NCI-H1105 treated with DMSO at 0.1 percent for 48 hours (cell line): ENCODE data around the gene ADAMTSL2.

ENCODE experiments used
- DNase-seq: peaks from one replicate; lab custom pipeline; 2025; lab: John Stamatoyannopoulos, UW

Gene ADAMTSL2

DNA sequence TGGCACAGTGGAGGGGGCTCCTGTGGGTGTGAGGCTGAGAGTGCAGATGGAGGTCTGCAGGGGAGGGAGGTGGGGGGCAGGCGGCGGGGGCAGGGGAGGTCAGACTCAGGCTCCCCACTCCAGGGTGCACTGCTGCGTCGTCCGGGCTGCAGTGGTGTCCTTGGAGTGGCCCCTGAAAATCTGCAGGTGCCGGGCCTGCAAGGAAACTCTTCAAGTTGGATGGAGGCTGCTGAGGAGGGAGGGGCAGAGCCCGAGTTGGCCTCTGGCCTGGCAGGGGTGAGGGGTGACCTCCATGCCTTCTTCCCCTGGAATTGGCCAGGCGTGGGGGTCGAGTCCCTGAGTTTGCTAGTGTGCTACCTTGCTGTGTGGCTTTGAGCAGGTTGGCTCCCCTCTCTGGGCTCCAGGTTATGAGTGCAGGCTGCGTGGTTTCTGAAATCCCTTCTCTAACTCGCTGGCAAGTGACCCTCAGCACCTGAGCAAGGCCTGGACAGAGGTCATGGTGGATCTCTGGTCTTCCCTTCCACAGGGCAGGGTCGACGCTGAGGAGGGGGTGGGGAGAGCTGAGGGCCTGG is 888 bp downstream of the ADAMTSL2 start:
- DNase-seq: no peak

DNA sequence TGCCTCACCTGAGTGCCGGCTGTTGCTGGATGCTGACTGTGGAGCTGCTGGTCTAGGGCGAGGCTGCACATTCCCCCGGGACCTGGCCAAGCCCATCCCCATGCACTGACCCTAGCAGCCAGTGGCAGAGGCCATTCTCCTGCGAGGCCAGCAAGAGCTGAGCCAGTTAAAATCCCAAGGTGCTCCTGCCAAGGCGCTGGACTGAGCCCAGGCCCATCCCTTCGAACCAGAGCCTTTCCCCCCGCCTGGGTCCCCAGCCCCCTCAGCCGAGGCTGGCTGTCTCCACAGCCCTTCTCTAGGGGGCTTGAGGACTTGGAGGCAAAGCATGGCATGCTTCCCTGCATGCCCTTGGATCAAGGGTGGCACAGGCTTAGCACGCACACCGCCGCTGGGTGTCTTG is 1.6 kb downstream of the ADAMTSL2 start:
- DNase-seq: no peak

DNA sequence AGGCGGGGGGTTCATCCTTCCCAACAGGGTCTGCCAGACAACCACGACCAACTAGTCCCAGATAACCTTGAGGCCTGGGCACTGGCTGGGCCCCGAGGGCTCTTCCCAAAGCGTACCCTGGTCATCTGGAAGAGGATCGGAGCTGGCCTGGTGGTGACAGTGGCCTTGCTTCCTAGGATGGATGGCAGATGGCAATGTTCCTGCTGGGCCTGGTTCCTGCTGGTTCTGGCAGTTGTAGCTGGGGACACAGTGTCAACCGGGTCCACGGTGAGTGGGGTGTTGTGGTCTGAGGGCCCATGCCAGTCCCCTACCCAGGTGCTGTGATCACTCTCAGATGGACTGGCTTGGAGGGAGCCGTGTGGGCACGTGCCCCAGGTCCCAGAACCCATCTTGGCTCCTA is 2.0 kb downstream of the ADAMTSL2 start:
- no peak for DNase-seq

DNA sequence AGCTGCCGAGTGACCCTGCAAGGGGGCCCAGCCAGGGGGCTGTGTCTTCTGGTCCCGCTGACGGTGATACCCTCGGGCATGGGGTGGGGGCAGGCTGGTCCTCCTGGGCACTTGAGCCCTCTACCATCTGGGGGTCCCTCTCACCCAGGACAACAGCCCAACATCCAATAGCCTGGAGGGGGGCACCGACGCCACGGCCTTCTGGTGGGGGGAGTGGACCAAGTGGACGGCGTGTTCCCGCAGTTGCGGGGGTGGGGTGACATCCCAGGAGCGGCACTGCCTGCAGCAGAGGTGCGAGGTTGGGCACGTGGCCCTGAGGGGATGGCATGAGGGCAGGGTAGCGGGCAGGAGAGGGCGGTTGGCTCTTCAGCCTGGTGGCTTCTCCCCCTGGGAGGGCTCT is 2.8 kb downstream of the ADAMTSL2 start:
- no peak for DNase-seq

DNA sequence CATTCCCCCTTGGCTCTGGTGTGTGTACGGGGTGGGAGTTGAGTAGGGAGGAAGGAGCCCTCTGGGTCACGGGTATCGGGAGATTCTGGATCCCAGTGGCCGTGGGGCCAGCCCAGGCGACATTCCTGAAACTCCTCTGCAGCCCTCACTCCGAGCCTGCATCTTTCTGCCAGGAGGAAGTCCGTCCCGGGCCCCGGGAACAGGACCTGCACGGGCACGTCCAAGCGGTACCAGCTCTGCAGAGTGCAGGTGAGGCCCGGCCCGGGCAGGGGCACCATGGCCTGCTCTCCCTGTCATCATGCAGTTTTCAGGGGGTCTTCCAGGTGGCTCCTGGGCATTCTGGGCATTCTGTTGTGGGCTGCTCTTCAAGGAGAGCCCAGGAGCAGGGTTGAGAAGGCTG is 3.7 kb downstream of the ADAMTSL2 start:
- DNase-seq: no peak

DNA sequence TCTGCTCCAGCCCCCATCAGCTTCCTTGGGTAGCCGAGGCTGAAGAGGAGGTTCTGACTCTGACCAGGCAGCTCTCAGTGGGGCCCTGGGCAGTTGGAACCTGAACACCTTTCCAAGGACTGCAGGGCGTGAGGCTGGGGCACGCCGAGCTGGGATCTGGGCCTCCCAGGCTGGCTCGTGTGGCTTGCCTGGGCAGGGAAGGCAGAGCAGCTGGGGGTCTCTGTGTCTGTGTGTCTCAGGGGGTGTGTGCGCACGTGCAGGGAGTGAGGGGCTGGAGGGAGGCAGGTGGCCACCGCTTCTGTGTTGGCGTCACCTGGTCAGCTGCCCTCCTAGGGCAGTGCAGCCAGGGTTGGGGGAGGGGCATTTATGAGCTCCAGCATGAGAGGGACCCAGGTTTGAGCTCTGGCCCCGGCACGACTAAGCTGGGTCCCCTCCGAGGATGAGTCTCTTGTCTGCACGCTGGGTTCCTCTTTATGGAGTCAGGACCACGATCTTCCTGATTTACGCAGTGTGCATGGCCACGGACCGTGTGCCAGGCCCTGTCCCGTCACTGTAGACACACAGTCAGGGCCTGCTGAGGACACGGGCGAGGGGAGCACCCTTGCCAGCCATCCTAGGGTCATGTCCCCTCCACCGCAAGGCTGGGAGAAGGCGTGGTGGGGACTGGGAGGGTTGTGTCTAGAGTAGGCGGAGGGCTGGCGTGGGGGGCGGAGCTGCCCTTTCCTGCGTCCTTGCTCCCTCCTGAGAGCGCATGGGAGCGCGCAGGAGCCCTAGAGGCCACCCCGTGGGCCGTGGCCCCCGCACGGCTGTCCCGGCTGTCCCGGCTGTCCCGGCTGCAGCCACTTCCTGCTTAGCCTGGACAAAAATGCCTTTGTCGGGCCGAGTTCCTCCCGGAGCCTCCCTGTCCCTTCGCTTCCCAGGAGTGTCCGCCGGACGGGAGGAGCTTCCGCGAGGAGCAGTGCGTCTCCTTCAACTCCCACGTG is 4.6 kb downstream of the ADAMTSL2 start:
- DNase-seq: no peak

DNA sequence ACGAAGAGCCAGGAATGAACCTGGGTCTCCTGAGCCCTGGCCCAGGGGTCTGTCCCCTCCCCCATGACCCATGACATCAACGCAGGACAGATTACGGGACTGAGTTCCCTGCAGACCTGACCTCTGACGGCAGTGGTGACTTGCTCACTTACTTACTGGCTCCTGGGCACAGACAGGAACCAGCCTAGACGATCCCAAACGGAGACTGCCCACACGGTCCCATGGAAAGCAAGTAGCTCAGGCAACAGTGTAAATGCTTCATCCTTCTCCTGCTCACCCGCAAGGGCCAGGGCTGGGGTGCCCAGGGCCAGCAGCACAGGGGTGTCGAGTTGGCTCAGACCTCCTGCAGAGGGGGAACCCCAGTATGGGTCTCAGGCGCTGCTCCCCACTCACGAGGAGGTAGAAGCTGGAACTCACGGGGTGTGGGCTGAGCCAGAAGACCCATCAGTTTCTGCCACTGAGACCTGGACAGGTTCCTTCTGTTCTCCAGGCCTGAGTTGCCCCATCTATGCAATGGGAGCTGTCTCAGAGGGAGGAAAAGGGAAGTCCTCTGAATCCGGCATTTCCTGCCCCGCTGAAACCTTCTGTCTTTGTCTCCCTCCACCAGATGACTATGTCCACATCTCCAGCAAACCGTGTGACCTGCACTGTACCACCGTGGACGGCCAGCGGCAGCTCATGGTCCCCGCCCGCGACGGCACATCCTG is 5.6 kb downstream of the ADAMTSL2 start:
- no peak for DNase-seq

DNA sequence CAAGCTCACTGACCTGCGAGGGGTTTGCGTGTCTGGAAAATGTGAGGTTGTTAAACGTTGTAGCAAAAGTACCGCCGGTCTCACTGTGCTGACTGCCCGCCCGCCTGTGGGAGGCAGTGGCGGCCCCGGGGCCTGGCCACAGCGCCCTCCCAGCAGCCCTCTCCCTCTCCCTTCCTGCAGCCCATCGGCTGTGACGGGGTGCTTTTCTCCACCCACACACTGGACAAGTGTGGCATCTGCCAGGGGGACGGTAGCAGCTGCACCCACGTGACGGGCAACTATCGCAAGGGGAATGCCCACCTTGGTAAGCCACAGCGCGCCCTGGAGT is 6.2 kb downstream of the ADAMTSL2 start:
- DNase-seq: no peak

DNA sequence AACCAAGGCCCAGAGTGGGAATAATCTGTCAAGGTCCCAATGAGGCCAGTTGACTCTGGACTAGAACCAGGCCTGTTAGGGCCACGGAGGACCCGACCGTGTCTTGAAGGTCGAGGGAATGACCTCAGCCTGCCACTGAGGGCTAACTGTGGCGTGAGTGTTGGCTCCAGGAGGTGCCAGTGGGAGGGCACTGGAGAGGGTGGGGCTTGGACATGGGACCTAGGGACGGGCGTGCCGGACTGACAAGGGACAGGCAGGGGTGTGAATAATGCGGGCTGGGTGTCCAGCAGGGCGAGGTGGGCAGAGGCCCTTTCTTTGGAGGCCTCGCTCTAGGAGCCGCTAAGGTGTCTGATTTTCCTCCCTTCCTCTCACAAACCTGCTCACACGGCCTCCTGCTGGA is 7.5 kb downstream of the ADAMTSL2 start:
- no peak for DNase-seq

DNA sequence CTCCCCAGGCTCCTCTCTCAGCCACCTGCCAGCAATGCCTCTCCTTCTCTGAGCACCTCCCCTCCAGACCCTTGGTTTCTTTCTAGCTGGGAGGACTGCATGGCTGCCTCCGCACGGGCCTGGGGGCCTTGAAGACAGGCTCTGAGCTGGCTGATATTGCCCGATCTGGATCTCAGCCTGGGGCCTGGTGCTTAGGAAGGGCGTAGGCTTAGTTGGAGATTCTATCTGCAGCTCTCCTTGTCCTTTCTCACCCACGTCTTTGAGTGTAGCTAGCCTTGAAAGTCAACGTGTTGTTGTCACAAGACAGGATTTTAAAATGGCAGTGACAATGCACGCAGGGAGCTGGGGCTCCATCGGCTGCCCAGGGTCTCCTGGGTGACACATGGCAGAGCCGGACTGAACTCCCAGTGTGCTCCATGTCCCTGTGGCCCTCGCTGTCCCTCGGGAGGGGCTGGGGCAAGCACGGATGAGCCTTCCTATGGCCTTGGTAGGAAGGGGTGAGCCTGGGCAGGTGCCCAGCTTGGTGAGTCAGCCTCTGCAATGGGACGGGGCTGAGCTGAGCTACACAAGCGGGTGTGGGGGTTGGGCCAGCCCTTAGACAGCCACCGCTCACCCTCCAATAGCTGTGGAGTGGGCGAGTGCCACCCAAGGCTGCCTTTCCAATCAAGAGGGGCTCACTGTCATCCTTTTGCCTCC is 9.4 kb downstream of the ADAMTSL2 start:
- no peak for DNase-seq

DNA sequence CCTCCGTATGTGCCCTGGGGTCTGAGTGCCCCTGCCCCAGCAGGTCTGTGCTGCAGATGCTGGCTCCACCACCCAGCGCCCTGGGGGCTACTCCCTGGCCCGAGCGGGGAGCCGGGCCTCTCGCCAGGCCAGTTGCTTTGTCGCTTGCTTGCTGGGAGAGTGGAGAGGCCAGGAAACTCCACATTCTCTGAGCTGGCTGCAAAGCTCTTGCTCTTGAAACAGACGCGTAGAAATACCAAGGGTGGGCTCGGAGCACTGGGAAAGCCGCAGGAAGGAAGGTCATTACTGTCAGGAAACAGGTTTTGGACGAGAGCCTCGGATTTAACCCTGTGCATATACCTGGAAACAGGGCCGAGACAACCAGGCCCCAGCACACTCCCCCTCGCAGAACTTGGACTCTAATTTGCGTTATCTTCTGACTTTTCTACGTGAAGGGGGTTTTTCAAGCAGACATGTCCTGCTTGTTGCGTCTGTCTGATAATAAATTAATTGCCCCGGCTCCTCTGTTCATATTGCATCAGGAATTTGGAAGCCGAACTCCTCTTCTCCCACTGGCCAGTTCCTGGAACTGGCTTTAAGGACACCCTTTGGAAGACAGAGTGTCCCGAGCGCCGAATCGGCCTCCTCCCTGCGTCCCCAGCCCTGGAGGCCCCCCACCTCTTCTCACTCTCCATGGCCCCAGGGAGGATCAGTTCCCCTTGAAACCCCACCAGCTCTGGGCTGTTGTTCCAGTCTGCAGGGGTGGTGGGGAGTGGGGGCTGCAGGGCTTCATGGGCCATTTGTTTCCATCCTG is 11.2 kb downstream of the ADAMTSL2 start:
- DNase-seq: no peak

DNA sequence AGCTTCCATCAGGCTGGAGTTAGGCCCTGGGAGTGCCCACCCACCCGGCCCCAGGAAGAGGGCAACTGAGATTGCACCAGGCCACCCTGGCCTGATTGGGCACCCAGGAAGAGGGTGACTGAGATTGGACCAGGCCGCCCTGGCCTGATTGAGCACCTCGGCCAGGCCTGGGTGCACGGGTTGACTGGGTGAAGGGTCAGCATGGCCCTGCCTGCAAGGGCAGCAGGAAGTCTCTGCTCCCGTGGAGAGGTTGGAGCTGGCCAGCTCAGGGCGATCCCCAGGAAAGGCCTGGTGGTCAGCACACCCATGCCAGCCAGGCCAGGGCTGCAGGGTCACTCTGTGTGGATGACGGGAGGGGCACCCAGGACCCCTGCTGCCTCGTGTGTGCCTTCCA is 11.8 kb downstream of the ADAMTSL2 start:
- DNase-seq: no peak

DNA sequence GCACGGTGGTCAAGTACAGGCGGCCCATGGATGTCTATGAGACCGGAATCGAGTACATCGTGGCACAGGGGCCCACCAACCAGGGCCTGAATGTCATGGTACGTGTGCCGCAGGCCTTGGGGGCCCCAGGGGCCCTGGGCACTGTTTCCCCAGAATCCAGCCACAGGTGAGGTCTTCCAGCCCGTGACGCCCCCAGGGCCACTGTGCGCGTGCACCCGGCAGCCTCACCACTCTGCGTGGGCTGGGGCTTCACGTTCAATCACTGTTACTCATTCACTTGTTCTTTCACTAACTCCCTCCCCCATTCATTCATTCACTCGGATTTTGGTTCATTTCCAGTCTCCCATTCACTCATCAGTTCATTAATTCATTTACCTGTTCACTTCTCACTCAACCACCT is 12.6 kb downstream of the ADAMTSL2 start:
- DNase-seq: no peak

DNA sequence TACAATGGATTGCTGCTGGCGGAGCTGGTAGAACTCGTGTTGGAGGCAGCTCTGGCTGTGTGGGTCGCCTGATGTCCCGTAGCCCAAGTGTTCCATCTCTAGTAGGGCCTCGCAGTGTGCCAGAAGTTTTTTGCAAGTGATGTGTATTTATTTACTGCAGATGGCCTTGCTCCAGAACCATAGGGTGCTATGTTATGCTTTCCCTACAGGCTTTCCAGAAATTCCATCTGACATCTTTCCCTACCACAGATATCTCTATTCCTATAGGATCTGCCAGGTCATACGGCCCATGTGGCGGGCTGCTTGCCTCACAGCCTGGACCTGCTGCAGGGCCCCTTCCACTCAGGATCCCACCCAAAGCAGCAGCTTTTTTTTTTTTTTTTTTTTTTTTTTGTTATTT is 16.9 kb downstream of the ADAMTSL2 start:
- DNase-seq: no peak

DNA sequence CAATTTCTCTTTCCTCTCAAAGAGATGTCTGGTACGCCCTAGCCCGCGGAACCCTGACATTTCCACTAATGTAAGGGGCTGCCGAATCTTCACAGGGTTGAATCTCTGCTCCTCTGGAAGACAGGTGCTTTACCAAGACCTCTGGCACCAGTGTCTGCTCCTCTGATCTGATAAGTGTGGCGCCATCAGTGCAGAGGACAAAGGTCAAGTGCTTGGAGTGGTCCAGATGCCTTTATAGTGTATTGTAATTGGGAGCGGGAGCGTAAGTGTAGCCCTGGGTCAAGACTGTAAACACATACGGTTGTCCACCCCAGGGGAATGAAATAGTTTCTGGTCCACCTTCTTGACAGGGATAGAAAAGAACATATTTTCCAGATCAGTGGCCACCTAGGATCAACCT is 17.7 kb downstream of the ADAMTSL2 start:
- no peak for DNase-seq

DNA sequence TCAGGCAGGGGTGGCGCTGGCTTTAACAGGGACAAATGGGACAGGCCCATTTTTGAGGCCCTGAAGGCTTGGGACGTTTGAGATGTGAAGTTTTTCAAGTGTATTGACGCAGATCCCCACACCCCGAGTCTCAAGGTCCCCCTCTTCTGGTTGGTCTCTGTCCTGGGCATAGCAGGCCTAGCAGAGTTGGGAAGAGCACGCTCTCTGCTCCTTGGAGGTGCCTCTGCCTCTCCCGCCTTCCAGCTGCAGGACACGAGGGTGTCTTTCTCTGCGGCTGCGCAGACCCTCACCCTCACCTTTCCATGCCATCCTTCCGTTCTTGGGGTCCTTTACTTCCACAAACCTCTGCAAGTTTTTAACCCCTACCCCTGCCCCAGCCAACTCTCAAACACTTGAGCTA is 18.6 kb downstream of the ADAMTSL2 start:
- no peak for DNase-seq

DNA sequence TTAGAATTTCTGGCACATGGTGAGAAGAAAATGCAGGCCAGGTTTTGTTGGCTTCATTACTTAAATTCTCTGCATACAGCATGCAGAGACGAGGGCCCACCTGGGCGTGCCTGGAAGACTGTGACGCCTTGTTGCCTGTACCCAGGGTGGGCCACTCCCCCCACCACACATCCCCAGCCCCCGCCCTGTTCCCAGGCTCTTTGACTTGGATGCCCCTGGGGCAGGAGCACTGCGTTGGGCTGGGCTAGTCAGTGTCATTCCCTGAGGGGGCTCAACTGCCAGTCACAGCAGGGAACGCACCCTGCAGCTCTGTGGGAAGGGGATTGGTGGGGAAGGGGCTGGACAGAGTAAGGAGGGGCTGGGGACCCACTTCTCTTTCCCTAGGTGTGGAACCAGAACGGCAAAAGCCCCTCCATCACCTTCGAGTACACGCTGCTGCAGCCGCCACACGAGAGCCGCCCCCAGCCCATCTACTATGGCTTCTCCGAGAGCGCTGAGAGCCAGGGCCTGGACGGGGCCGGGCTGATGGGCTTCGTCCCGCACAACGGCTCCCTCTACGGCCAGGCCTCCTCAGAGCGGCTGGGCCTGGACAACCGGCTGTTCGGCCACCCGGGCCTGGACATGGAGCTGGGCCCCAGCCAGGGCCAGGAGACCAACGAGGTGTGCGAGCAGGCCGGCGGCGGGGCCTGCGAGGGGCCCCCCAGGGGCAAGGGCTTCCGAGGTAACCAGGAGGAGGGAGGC is 19.6 kb downstream of the ADAMTSL2 start:
- no peak for DNase-seq

DNA sequence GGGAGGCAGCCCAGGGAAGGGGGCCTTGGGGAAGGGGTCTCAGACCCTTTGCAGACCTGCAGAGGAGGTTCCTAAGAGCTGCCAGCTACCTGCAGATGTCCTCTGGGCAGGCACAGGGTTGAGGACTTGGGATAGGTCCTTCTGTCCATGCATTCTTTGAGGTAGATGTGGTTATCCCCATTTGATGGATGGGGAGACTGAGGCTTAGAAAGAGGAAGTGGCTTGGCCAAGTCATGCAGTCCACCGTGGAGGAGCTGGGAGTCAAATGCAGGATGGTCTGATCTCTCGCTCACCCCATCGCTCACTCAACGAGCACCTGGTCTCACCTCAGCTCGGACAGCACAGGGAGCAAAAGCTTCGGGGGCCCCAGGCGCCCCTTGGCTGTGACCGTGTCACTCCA is 20.2 kb downstream of the ADAMTSL2 start:
- DNase-seq: no peak

DNA sequence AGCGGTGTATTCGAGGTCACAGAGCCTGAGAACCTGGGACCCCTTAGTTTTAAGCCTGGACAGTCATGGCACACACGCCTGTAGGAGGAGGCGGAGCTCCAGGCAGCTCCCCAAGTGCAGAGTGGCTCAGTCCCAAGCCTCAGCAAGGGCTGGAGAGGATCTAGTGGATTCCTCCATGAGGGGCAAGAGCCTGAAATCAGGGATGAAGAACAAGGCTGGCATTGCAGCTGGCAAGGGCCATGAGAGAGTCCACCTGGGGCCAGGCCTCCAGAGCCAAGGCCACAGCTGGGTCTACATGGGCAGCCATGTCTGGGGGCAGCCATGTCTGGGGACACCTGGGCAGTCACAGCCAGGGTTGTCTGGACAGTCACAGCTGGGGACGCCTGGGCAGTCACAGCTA is 21.9 kb downstream of the ADAMTSL2 start:
- no peak for DNase-seq

DNA sequence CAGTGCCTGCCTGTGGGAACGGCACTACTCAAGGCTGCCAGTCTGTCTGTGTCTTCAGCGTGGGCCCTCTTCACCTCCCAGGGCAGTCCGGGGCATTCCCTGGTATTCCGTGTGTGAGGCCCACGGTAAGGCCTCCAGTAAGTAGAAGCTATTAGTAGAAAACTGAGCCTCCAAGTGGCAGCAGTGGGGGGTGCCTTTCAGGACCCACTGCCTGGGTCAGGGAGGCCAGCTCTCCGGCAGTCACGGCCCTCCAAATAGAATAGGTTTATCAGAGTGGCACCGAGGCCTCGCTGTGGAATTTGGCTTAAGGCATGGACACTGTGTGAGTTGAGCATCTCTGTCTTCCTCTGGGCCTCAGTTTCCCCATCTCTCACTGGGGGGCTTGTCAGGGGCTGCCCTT is 23.1 kb downstream of the ADAMTSL2 start:
- no peak for DNase-seq
